GM12892 (cell line): Measurements from ENCODE around the gene SETD4.
A peak's percentile ranks its signal among the peaks of the same experiment; 100 is the strongest.

ENCODE experiments used
- DNase-seq: peaks from one replicate; pipeline ENCODE4 v3.0.0; 2011; ENCODE audit not compliant: insufficient read length
- FAIRE-seq: peaks from 2 replicates; lab custom pipeline; 2011; peaks lifted over from hg19 to GRCh38; lab: Jason Lieb, UNC
- POLR2A ChIP-seq: IDR thresholded peaks from 2 replicates; pipeline ENCODE4 v1.6.1; 2011; ENCODE audit warnings: low read depth, low read length, control low read depth
- POLR2AphosphoS5 ChIP-seq: IDR thresholded peaks from 2 replicates; pipeline ENCODE4 v1.6.1; 2011; ENCODE audit warnings: low read depth, low read length, control low read depth
- TAF1 ChIP-seq: IDR thresholded peaks from 2 replicates; pipeline ENCODE4 v1.6.1; 2011; ENCODE audit warnings: low read depth, mild to moderate bottlenecking, control low read depth, low read length, borderline replicate concordance

Gene SETD4

DNA sequence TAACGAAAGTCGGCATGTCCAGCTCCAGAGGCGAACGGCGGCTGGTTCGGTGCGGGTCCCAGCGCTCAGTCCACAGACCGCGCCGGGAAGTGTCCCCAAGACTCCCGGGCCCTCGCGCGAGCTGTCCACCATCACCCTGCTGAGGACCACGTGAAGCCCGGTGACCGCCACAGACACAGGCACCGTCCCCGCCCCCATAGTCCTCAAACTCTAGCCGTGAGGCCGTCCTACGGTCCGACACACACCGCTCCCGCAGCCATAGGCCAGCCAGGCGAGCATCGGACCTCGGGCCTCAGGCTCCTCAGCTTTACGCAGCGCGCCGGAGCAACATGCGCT, 535 bp downstream of the SETD4 start:
- FAIRE-seq: no peak

DNA sequence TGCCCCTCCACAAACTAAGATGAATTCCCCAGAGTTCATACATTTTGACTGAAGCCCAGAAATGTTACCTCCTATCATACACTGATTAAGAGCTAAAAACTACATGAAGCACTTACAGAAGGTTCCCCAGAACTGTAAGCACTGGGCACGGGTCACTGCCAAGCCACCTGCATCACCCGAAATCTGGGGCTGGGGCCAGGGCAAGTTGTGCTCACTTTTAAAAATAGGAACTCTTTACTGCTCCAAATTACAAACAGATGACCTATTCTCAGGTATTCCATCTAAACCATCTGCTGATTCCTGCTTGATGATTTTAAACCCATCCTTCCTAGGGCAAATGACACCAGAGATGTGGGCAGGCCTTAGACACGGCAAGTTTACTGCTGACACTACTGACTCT, 4.8 kb downstream of the SETD4 start:
- FAIRE-seq (no peak), DNase-seq (no peak)

More for the DNA sequence above, 535 bp downstream of the SETD4 start:
- DNase-seq: peak; percentile 54
- no peak for TF ChIP-seq POLR2AphosphoS5
- TF ChIP-seq TAF1: no peak
- no peak for TF ChIP-seq POLR2A

DNA sequence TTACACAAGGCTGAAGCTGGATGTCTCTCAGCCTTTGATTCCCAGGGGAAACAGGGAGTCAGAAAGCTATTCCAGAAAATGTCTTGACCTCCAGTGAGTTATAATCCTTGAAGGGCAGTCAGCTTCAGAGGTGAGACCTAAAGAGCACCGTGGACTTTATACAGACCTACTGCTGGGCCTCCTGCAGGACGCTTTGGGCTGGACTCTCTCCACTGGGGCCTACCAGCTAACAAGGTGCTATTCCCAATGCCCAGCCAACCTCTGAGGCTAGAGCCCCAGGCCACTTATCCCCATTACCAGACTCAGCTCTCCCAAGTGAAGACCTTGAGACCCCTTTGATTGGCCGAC, 6.6 kb downstream of the SETD4 start:
- no peak for TF ChIP-seq POLR2AphosphoS5
- TF ChIP-seq POLR2A: no peak
- TF ChIP-seq TAF1: no peak
- DNase-seq (no peak), FAIRE-seq (no peak)

More for the DNA sequence above, 4.8 kb downstream of the SETD4 start:
- TF ChIP-seq TAF1 (no peak), POLR2AphosphoS5 (no peak), POLR2A (no peak)

DNA sequence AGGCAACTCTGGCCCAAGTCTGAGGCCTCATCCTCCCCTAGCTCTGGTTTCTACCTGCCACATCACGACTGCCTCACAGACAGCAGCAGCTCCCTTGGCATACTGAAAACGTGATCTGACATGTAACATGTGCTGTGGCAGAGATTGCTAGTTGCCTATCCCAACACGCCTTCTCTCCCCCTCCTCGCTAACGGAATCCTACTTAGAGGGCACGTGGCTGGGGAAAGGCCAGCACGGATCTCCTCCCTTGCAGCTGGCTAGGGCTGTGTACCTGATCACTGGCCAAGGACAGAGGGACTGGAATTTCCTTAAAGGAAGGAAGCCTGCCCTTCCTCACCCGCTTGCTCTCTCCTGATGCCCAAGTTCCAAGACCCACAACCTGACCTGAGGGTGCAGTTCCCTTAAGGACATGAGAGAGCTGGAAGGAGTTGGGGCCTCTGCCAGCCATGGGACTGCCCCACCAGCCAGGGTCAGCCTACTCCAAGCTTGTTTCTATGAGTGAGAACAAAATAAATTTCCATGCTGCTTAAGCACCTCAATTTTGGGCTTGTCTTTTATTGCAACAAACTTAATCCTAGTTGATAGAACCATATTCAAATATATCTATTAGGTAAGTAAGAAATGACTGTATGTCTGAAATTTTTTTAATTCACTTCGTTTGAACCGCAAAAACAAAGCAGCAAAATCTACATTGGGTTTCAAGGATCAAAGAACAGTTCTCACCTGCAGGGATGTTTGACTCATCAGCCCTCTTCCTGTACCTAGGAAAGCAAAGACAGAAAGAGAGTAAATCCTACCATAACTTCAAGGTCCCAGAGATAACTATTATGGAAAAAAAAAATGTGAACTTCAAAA, 7.2 kb downstream of the SETD4 start:
- no peak for DNase-seq
- no peak for TF ChIP-seq POLR2A
- TF ChIP-seq POLR2AphosphoS5: no peak
- TF ChIP-seq TAF1: no peak
- no peak for FAIRE-seq

DNA sequence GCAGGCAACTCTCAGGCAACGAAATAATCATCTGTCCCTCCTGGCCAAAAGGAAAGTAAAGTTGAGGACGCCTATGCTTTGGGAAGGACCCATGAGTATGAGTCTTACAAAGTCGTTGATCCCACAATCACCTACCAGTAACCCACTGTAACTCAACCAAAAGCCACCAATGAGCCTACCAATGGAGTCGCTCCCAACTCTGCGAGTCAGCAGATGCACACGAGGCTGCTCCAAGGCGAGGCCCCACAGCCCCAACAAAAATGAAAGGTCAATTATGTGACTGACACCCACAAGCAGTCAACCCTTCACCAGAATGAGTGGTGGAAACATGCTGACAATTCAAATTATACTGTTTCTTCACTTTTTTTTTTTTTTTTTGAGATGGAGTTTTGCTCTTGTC, 12.0 kb downstream of the SETD4 start:
- TF ChIP-seq POLR2A: no peak
- FAIRE-seq (no peak), DNase-seq (no peak)

DNA sequence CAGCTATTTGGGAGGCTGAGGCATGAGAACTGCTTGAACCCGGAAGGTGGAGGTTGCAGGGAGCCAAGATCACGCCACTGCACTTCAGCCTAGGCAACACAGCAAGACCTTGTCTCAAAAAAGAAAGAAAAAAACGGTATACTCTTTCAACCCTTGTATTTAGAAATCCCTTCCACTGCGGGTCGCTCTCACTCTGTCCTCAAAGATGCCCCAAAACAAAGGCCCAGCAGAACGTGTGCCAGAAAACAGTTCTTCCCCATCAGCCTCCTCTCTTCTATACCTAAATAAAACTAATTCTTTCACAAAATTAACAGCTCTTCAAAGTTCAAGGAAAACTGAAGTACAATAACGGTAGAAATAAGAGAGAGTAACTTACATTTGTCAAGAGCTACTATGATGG, 13.2 kb downstream of the SETD4 start:
- no peak for DNase-seq
- TF ChIP-seq POLR2A (no peak), TAF1 (no peak), POLR2AphosphoS5 (no peak)
- no peak for FAIRE-seq

DNA sequence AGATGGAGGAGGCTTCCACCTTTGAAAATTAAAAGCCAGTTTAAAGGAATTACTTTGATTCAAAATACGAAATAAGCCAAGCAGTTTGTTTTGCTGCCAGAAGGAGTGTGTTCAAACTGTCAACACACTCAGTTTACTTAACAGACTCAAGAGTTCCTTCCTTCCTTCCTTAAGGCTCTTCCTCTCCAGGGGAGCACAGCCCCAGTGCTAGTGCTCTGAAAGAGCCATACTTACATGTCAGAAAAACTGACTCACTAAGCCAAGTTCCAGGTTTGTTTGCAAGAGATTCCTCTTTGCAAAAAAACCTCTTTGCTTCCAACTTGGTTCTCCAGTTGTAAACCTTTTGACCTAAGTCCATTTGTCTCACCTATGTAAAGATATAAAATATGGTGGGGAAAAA, 14.3 kb downstream of the SETD4 start:
- TF ChIP-seq TAF1 (no peak), POLR2AphosphoS5 (no peak), POLR2A (no peak)
- no peak for FAIRE-seq

DNA sequence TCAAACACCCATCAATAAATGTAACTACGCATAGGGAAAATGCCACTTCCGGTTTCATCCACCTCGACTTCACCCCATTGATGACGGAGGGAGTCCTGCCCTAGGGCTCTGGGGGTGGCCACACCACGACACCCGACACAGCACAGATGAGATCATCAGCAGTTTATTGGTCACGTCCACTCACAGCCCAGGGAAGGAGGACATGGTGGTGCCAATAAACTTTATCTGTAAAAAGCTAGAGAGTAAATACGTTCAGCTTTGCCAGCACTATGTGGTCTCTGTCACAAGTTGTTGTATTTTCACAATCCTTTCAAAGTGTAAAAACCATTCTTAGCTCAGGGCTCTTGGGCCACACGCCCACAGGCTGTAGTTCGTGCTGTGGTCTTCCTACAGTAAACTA, 16.3 kb downstream of the SETD4 start:
- no peak for FAIRE-seq
- TF ChIP-seq POLR2AphosphoS5 (no peak), POLR2A (no peak), TAF1 (no peak)
- no peak for DNase-seq

More for the DNA sequence above, 14.3 kb downstream of the SETD4 start:
- DNase-seq: no peak

DNA sequence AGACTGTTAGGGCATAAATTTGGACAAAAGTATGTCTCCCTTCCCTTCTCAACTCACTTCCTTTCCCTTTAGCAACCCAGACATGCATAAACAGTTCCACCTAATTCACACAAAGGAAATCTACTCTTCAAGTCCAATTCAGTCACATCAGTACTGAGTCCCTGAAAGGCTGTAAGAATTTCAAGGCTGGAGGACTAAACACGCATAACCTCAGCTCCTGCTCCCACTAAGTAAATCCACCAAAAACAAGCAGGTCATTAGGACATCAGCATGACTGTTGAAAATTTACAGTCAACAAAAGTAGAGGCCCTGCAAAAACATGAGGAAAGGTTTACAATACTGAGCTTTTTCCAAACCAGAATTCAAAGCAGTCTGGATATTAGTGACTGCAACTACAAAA, 18.4 kb downstream of the SETD4 start:
- no peak for FAIRE-seq
- no peak for DNase-seq
- TF ChIP-seq TAF1 (no peak), POLR2A (no peak), POLR2AphosphoS5 (no peak)

DNA sequence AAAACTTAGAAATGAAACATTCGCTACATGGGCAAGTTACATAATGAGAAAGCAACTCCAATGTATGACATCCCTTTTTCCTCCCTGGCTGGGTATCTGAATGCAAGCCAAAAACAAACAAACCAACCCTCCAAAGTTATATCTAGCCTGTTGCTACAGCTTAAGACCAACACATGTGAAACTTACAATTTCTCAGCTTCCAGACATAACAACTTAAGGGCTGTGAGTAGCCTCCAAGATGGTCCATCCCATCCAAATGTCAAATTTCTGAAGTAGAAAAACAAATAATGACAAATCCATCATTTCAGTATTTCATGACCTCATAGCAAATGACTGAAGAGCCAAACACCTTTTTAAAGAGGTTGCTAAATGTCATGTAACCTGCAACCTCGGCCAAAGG, 19.9 kb downstream of the SETD4 start:
- no peak for FAIRE-seq
- no peak for DNase-seq
- no peak for TF ChIP-seq POLR2A
- no peak for TF ChIP-seq TAF1
- no peak for TF ChIP-seq POLR2AphosphoS5

DNA sequence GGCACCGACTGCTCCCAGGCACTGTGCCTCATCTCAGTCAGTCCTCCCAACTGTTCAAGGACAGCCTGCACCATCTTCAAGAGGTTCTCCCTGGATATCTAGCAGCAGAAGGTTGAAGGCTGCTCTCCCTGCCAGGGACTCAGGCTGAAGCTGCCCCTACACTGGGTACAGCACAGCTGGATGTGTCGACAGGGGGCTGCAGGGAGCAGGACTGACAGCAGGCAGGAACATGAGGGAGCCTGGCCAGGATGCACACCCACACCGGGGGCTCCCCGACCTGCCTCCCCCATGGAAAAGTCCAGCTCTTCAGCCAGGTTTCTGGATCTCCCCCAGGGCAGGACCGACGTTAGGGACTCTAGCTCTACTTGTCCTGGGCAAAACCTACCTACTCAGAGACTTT, 20.5 kb downstream of the SETD4 start:
- TF ChIP-seq POLR2A (no peak), POLR2AphosphoS5 (no peak), TAF1 (no peak)
- FAIRE-seq (no peak), DNase-seq (no peak)

DNA sequence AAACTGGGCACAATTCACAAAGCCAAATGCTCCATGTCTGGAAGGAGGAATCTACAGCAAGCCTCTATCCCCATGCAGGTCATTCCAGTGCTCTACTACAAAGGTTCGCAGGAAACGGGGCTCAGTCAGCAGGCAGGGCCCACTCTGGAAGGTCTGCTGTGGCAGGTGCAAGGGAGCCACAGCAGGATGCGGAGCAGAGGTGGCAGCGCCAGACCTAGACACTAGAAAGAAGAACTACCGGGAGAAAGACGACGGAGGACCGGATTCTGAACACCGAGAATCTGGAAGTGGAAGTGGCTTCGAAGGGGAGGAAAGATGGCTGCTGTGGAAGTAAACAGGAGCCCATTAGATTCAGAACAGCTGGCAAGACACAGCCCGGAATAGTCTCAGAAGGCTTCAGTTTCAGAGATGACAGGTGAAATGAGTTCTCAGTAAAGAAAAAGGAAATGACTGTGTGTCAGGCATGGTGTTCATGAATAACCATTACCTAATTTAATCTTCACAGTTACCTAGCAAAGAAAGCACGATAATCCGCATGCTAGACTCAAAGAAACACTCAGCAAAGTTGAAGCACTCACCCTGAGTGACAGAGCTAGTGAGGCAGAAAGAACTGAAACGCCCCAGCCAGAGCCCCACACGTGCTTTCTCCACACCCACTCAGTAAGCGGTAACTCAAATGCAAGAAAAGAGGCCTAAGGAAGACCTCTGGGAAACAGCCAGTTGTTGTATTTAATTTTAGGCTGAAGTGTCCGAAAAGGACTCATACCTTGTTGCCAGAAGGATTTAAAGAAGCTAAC, 21.4 kb downstream of the SETD4 start:
- no peak for DNase-seq
- FAIRE-seq: no peak
- no peak for TF ChIP-seq POLR2A
- no peak for TF ChIP-seq TAF1
- TF ChIP-seq POLR2AphosphoS5: no peak
